NCI-H748 treated with DMSO at 0.1 percent for 48 hours (cell line): ENCODE measurements around the gene MXD4.

Source experiments
- DNase-seq: peaks from one replicate; lab custom pipeline; 2025; lab: John Stamatoyannopoulos, UW

MXD4 gene

DNA sequence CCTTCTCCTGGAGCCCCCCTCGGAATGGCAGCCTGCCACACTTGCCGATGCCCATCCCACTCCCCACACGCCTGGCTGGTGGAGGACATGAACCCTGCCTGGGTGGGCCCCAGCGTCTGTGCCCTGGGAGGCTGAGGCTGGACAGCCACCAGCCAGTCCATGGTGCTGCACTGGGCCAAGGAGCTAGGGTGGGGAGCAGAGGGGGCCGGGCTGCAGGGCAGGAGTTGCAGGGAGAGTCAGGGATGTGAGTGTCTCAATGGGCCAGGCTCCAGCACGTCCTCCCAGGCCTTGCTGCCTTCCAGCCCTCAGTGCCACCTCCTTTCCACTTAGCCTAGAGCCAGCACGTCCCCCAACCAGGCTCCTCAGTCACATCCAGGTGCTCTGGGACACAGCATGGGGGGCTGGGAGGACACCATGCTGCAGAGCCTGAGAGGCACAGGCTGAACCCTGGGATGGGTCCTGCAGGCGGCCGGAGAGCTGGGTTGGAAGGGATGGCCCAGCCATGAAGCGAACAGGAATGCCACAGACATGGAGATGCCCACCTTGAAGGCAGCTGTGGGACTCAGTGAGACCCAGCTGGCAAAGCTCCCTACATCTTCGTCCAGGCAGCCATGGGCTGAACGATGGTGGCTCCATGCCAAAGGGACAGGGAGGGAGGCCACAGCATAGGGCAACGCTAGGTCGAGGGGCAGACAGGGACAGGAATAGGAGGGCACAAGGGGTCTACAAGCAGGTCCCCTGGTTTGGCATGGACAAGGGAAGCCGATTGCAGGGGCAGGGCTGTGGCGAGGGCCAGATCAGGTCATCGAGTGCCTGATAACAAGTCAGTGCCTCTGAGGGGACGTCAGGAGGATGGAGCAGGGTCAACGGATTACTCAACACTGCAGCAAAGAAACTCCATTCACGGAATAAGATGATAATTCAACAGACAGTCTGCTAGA is 30.1 kb upstream of the MXD4 start:
- no peak for DNase-seq

DNA sequence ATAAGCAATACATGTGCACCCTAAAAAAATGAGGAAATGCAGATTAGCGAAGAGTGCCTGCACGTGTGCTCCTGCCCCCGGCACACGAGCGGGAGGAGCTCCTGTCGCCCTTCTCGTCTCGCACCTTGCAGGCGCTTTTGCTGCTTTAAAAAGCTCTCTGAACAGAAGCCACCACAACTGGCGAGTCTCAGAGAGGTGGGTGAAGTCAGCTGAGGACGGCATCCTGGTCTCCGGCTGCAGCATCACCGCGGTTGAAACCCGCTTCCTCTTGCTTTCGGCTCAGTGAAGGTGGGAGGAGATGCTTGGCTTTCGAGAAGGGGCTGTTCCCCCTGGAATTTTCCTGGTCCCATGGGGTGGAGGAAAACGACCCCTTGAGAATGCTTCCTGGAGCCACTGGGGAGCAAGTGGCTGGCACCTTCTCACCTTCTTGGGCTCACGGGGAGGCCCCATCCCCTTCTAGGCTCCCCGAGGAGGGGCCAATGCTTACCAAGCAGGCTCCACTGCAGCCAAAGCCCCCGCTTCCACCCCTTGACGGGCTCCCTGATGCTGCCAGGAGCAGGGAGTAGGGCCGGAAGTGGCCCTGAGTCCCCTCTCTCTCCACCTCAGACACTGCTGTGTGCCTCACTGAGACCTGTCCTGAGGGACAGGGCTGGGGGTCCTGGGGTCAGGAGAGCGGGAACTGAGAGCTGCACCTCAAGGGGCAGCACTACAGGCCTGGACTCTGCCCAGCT is 29.2 kb upstream of the MXD4 start:
- no peak for DNase-seq

DNA sequence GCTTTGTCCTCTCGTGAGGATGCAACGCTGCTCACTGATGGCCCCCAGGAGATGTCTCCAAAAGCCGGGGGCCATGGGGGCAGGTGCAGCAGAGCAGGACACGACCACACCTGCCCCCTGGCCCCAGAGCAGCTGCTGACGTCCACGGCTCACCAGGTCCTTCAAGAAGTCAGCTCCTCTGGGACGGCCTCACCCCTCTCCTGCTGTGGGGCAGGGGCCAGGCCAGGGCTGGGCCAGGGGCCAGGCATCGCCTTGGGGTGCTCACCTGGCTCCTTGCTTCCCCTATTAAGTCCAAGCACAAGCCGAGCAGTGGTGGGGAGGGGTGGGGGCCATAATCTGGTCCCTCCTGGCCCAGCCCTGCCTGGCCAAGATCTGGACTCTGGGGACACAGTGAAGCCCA is 28.6 kb upstream of the MXD4 start:
- no peak for DNase-seq

DNA sequence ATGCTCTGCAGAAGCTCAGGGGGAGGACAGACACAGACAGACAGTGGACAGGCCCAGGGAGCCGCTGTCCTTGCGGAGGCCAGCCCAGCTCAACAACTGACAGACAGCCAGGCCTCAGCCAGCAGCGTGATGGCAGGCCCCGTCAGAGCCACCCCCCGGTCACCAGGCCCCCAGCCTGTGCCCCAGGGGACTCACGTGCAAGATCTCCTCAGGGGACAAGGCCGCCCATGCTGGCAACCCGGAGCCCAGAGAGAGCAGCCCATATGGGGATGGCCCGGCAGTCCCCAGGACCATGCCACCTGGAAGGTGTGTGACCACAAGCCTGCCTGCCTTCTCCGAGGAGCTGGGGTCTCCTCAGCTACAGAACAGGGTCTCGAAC is 28.0 kb upstream of the MXD4 start:
- no peak for DNase-seq

DNA sequence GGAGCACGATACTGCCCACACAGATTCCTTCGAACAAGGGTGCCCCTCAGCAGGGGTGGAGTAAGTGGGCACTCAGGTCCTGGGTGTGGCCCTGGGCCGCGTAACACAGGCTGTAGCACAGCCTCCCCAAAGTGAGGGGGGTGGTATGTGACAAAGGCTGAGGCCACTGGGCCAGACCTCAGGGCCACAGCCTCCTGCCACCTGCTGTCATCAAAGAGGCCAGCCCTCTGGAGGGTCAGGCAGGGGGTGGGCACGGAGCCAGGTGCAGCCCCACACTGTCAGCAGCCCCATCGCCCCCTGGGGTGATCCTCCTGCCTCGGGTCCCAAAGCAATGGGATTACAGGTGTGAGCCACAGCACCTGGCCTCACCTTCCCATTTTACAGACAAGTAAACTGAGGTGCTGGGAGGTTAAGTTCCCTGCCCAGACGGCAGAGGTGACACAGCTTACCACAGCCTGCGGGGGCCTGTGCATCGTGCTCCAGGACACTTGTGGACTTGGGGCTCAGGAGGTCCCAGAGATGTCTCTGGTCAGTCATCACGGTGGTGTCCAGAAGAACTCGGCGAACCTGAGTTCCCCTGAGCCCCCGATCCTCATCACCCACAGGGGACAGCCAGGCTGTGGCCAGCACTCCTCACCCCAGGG is 27.5 kb upstream of the MXD4 start:
- DNase-seq = no peak

GRCh38 chr4:2288051-2288541 is 26.2 kb upstream of the MXD4 start:
- DNase-seq = no peak

DNA sequence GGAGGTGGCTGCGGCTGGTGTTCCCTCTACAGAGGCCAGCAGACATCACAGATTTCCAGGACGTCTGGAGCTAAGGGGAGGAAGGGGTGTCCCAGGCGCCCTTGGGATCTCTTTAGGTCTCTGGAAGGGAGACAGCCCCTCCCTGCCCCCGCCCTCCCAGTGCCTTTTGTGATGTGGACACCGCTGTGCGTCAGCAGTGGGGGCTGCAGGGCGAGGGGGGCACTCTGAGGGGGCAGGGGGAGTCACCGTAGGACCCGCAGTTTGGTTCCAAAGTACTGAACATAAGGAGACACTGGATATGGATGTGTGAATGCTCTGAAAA is 25.6 kb upstream of the MXD4 start:
- no peak for DNase-seq

DNA sequence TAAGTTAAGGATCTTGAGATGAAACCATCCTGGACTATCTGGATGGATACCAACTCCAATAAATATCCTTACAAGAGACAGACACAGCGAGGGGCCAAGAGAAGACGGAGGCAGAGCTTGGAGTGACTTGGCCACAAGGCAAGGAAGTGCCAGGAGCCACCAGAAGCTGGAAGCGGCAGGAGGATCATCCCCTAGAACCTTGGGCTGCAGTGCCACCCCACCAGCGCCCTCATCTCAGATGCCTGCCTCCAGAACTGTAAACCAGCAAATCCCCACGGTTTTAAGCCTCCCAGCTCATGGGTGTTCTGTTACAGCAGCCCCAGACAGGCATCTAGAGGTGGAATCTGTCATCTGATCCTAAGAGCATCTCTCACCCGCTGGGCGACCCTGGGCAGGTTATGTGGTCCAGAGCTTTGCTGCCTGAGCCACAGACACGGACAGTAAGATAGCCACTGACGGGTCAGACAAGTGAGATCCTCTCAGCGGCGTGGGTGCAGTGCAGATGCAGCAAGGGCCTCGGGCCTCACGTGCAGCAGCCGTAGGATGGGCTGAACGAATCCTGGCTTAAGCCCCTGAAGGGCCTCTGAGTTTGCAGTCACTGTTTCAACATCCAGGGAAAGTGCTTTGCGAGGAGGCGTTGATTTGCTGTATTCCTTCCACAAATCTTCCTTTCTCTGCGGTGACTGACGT is 25.1 kb upstream of the MXD4 start:
- no peak for DNase-seq

DNA sequence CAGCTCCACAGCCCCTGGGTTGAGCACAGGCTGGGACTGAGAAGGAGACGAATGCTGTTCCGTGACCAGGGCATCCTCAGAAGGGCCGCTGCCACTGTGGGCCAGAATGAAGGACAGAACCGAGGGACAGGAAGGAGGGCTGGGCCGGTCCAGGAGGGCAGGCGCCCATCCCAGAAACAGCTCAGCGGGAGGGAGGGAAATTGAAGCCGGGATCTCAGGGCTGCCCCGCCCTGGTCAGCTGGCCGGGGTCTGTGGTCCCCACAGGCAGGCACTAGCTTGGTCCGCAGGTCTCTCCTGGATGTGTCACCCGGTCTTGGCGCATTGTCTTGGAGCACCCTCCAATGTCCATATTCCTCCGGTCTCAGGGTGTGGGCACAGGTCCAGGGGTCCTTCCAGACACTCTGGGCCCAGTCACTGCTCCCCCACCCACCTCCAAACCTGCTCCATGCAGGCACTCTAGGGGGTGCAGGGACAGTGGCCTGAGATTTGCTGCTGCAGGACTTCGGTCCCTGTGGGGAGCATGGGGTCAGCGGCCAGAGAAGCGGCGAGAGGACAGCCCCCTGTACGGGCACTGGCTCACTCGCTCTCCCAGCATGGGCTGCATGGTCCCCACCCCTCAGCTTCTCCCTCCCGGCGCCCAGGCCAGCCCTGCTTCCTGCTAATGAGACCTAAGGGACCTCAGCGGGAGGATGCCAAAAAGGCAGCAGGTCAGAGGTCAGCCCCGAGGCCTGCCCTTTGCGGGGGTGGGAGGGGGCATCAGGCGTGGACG is 23.9 kb upstream of the MXD4 start:
- no peak for DNase-seq

- DNase-seq = no peak
Measured at GRCh38 chr4:2284934-2285612, 23.2 kb upstream of the MXD4 start.

DNA sequence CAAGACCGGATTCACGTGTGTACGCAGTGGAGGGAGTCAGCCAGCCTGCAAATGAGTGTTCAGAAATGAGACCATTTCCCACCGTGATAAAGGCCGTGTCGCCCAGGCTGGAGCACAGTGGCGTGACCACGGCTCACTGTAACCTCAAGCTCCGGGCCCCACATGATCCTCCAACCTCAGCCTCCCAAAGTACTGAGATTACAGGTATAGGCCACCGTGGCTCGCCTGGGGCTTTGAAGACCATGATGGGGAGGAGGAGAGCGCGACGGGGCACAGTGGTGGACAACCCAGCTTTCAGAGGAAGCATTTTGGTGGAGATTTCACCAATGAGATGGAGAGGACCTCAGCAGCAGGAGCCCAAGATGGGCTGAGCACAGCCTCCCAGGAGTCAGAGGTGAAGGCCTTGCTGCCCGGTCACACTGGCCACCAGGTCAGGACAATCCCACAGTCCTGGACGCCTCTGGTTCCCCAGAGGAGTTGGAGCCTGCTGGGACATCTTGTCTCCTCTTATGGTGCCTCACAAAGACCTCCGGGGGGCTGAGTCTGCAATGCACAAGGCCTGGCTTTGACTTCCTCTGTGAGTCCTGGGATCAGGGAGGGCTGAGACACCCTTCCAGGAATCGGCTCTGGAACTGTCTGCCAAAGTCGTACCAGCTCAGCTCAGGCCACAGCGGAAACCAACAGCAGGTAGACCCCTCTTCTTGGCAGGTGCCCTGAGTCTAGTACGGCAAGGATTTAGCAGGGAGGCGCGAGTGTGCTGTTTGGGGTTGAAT is 22.4 kb upstream of the MXD4 start:
- no peak for DNase-seq

GRCh38 chr4:2283199-2283711 is 21.3 kb upstream of the MXD4 start:
- no peak for DNase-seq

GRCh38 chr4:2281575-2282343 is 19.9 kb upstream of the MXD4 start:
- DNase-seq = no peak

GRCh38 chr4:2280531-2281300 is 18.8 kb upstream of the MXD4 start:
- no peak for DNase-seq

- no peak for DNase-seq
Measured at GRCh38 chr4:2277956-2278355, 16.0 kb upstream of the MXD4 start.

GRCh38 chr4:2276581-2277325 is 14.8 kb upstream of the MXD4 start:
- DNase-seq = no peak

DNA sequence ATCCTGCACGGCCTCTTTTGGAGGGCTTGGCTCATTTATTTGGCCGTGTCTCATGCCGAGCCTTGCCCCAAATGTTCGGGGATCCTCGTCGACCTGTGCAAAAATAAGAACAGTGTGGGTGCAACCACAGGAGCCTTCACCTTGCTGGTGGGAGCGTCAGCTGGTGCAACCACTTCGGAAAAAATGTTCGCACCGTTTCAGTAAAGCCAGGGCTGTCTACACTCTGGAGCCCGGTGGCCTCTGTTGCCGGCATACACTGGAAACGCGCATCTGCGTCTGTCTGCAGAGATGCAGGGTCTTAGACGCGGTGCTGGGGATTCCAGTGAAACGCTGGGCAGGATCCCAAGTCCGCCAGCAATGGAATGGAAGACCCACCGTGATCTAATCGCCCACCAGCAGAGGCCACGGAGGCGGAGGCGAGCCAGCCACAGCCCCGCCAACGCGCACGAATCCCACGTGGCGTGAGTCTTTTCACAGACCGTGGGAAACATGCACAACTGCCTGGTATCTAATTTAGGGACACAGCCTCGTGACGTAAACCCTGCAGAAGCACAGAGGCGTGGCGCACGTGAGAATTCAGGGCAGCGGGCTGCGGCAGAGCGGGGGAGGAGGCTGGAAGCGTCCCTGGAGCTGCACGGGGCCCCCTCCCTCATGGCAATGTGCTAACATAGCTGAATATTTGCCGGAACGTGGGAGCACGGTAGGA is 13.8 kb upstream of the MXD4 start:
- DNase-seq = no peak
